Measurements from ENCODE around the gene NPIPB2. TPM values are rescaled to one million over a fixed set of nuclear protein-coding genes. Genes with fewer than 3 reads are reported as not detected.
A peak's percentile ranks its signal among the peaks of the same experiment; 100 is the strongest.

Gene NPIPB2
- total and polyA plus RNA-seq, 10 of the 15 experiments (the other 5 are each of a cell fraction or from before 2014, with no cell fraction given): 1.9 to 29.3 (median 10.8) TPM

GRCh38 chr16:11964761-11965551 lies 23.1 kb upstream of the NPIPB2 start, which contains the start of gene TNFRSF17 (continued):
- TF ChIP-seq, protein P1, sequence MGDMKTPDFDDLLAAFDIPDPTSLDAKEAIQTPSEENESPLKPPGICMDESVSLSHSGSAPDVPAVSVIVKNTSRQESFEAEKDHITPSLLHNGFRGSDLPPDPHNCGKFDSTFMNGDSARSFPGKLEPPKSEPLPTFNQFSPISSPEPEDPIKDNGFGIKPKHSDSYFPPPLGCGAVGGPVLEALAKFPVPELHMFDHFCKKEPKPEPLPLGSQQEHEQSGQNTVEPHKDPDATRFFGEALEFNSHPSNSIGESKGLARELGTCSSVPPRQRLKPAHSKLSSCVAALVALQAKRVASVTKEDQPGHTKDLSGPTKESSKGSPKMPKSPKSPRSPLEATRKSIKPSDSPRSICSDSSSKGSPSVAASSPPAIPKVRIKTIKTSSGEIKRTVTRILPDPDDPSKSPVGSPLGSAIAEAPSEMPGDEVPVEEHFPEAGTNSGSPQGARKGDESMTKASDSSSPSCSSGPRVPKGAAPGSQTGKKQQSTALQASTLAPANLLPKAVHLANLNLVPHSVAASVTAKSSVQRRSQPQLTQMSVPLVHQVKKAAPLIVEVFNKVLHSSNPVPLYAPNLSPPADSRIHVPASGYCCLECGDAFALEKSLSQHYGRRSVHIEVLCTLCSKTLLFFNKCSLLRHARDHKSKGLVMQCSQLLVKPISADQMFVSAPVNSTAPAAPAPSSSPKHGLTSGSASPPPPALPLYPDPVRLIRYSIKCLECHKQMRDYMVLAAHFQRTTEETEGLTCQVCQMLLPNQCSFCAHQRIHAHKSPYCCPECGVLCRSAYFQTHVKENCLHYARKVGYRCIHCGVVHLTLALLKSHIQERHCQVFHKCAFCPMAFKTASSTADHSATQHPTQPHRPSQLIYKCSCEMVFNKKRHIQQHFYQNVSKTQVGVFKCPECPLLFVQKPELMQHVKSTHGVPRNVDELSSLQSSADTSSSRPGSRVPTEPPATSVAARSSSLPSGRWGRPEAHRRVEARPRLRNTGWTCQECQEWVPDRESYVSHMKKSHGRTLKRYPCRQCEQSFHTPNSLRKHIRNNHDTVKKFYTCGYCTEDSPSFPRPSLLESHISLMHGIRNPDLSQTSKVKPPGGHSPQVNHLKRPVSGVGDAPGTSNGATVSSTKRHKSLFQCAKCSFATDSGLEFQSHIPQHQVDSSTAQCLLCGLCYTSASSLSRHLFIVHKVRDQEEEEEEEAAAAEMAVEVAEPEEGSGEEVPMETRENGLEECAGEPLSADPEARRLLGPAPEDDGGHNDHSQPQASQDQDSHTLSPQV (IDR thresholded peaks at IDR 0.05): no peak
- peak; percentile 75; the same call in 1 of the 2 replicates for TF ChIP-seq CBFB (IDR thresholded peaks at IDR 0.05; ENCODE audit: low read depth)
- TF ChIP-seq PAX8 (IDR thresholded peaks at IDR 0.05): no peak
- no peak; a peak in 1 of 4 replicates for TF ChIP-seq ETV6 (conservative IDR thresholded peaks at IDR 0.05 in 1 of 2, IDR thresholded peaks at IDR 0.05 in 1 of 2; ENCODE audit: borderline replicate concordance in 1 of 2, low read depth in 1 of 2)
- TF ChIP-seq, protein P2, sequence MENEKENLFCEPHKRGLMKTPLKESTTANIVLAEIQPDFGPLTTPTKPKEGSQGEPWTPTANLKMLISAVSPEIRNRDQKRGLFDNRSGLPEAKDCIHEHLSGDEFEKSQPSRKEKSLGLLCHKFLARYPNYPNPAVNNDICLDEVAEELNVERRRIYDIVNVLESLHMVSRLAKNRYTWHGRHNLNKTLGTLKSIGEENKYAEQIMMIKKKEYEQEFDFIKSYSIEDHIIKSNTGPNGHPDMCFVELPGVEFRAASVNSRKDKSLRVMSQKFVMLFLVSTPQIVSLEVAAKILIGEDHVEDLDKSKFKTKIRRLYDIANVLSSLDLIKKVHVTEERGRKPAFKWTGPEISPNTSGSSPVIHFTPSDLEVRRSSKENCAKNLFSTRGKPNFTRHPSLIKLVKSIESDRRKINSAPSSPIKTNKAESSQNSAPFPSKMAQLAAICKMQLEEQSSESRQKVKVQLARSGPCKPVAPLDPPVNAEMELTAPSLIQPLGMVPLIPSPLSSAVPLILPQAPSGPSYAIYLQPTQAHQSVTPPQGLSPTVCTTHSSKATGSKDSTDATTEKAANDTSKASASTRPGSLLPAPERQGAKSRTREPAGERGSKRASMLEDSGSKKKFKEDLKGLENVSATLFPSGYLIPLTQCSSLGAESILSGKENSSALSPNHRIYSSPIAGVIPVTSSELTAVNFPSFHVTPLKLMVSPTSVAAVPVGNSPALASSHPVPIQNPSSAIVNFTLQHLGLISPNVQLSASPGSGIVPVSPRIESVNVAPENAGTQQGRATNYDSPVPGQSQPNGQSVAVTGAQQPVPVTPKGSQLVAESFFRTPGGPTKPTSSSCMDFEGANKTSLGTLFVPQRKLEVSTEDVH (IDR thresholded peaks at IDR 0.05; ENCODE audit: low read depth, partially characterized antibody): no peak
- TF ChIP-seq MEF2B (IDR thresholded peaks at IDR 0.05; ENCODE audit: partially characterized antibody, poor library complexity, severe bottlenecking): peak; percentile 94
- no peak for TF ChIP-seq MYC (IDR thresholded peaks at IDR 0.05; ENCODE audit: insufficient read depth, insufficient read length, insufficient replicate concordance, low read length, severe bottlenecking)
- no peak for TF ChIP-seq JUND (IDR thresholded peaks at IDR 0.05; ENCODE audit: low read depth, low read length)
- no peak for TF ChIP-seq SREBF2 (IDR thresholded peaks at IDR 0.05; ENCODE audit: low read length)

Data from GM12878 (cell line).